ENCODE results near the gene SYNGAP1. TPM values are rescaled to one million over a fixed set of nuclear protein-coding genes. Genes with fewer than 3 reads are reported as not detected.

Gene SYNGAP1
- total RNA-seq, 1 experiment from 2014 or later: 77.6 TPM

- no peak for TF ChIP-seq EZH2 (IDR thresholded peaks at IDR 0.05; ENCODE audit: borderline replicate concordance, low read depth, low read length, poor library complexity, severe bottlenecking)
- TF ChIP-seq CTCF (conservative IDR thresholded peaks at IDR 0.05; ENCODE audit: low read depth, low read length): no peak
- CTCF ChIA-PET: no interaction called here
- intact Hi-C loops (cut with micrococcal nuclease; ENCODE audit: unreplicated experiment): no loop called here
- H3K27ac ChIP-seq (ENCODE audit: low read depth, low read length, poor library complexity, severe bottlenecking): no peak overlapping the region
- H3K4me1 ChIP-seq (ENCODE audit: insufficient read depth, low read length, poor library complexity, severe bottlenecking): no peaks in the 10 kb centered on the region
- H3K27me3 ChIP-seq (replicated peaks; ENCODE audit: insufficient read depth, low read depth, low read length, poor library complexity): no peaks in the 10 kb centered on the region
- no peak for DNase-seq (ENCODE audit: low spot score)
- H3K4me3 ChIP-seq (ENCODE audit: low read depth, low read length, poor library complexity, severe bottlenecking): no peak overlapping the region
- H3K9me3 ChIP-seq (ENCODE audit: low read depth, low read length, poor library complexity, severe bottlenecking): no peaks in the 10 kb centered on the region
- POLR2A ChIA-PET (ENCODE audit: low non-redundant PET): no interaction called here
- BruUV-seq (replicated peaks): no TSS peak
- no peaks in the 10 kb centered on the region for H3K36me3 ChIP-seq (ENCODE audit: insufficient read depth, low read length, poor library complexity, severe bottlenecking)
These were observed 72.2 kb downstream of the SYNGAP1 start for GRCh38 chr6:33492093-33492492.

GRCh38 chr6:33497157-33497556, 77.3 kb downstream of the SYNGAP1 start:
- ChIA-PET CTCF (no interaction called here), POLR2A (ENCODE audit: low non-redundant PET) (no interaction called here)
- no peak for DNase-seq (ENCODE audit: low spot score)
- H3K27ac ChIP-seq (ENCODE audit: low read depth, low read length, poor library complexity, severe bottlenecking): no peak overlapping the region
- no peak for TF ChIP-seq EZH2 (IDR thresholded peaks at IDR 0.05; ENCODE audit: borderline replicate concordance, low read depth, low read length, poor library complexity, severe bottlenecking)
- no peak for TF ChIP-seq CTCF (conservative IDR thresholded peaks at IDR 0.05; ENCODE audit: low read depth, low read length)
- H3K36me3 ChIP-seq (ENCODE audit: insufficient read depth, low read length, poor library complexity, severe bottlenecking): no peaks in the 10 kb centered on the region
- intact Hi-C loops (cut with micrococcal nuclease; ENCODE audit: unreplicated experiment): no loop called here
- H3K27me3 ChIP-seq (replicated peaks; ENCODE audit: insufficient read depth, low read depth, low read length, poor library complexity): no peaks in the 10 kb centered on the region
- H3K9me3 ChIP-seq (ENCODE audit: low read depth, low read length, poor library complexity, severe bottlenecking): no peaks in the 10 kb centered on the region
- no peaks in the 10 kb centered on the region for H3K4me1 ChIP-seq (ENCODE audit: insufficient read depth, low read length, poor library complexity, severe bottlenecking)
- no TSS peak for BruUV-seq (replicated peaks)
- no peak overlapping the region for H3K4me3 ChIP-seq (ENCODE audit: low read depth, low read length, poor library complexity, severe bottlenecking)

GRCh38 chr6:33502486-33502885, 82.6 kb downstream of the SYNGAP1 start:
- DNase-seq (ENCODE audit: low spot score): no peak
- Histone ChIP-seq H3K9me3 (ENCODE audit: low read depth, low read length, poor library complexity, severe bottlenecking) (no peaks in the 10 kb centered on the region), H3K4me3 (ENCODE audit: low read depth, low read length, poor library complexity, severe bottlenecking) (no peak overlapping the region), H3K36me3 (ENCODE audit: insufficient read depth, low read length, poor library complexity, severe bottlenecking) (no peaks in the 10 kb centered on the region), H3K27me3 (replicated peaks; ENCODE audit: insufficient read depth, low read depth, low read length, poor library complexity) (no peaks in the 10 kb centered on the region), H3K4me1 (ENCODE audit: insufficient read depth, low read length, poor library complexity, severe bottlenecking) (no peaks in the 10 kb centered on the region), H3K27ac (ENCODE audit: low read depth, low read length, poor library complexity, severe bottlenecking) (no peak overlapping the region)
- TF ChIP-seq EZH2 (IDR thresholded peaks at IDR 0.05; ENCODE audit: borderline replicate concordance, low read depth, low read length, poor library complexity, severe bottlenecking) (no peak), CTCF (conservative IDR thresholded peaks at IDR 0.05; ENCODE audit: low read depth, low read length) (no peak)
- CTCF ChIA-PET: no interaction called here
- intact Hi-C loops (cut with micrococcal nuclease; ENCODE audit: unreplicated experiment): no loop called here
- no TSS peak for BruUV-seq (replicated peaks)
- POLR2A ChIA-PET (ENCODE audit: low non-redundant PET): no interaction called here

Measured in A673 (cell line).